OCI-LY1 (cell line): ENCODE measurements around the gene PRKG1.
"Not testable (repeated sequence)": the region's sequence is repeated elsewhere in the genome, so short reads cannot be mapped to it uniquely, and the experiment has no call there.

ENCODE experiments used
- H2AFZ ChIP-seq: fragments of 200-600 bp; sonication (generic), shearing (Covaris generic); 2 replicates; pipeline ENCODE4 v1.6.0; 2014; ENCODE audit warnings: antibody characterized with exemption, mild to moderate bottlenecking, low read length
- H3F3A ChIP-seq: fragments of 200-600 bp; sonication (generic), shearing (Covaris generic); 2 replicates; pipeline ENCODE4 v1.6.0; 2014; ENCODE audit warnings: mild to moderate bottlenecking, antibody characterized with exemption, low read length, moderate library complexity; ENCODE audit not compliant: insufficient read depth
- H3K27ac ChIP-seq: fragments of 200-600 bp; sonication (generic); 2 replicates; pipeline ENCODE4 v1.5.1; 2014; ENCODE audit warnings: low read length, mixed run types, mild to moderate bottlenecking, low read depth; ENCODE audit not compliant: poor library complexity, severe bottlenecking
- H3K27me3 ChIP-seq: fragments of 200-600 bp; sonication (generic); 2 replicates; pipeline ENCODE4 v1.6.0; 2014; ENCODE audit warnings: antibody characterized with exemption, mild to moderate bottlenecking, low read length, moderate library complexity; ENCODE audit not compliant: insufficient read depth
- H3K36me3 ChIP-seq: fragments of 200-600 bp; sonication (generic); 2 replicates; pipeline ENCODE4 v1.6.1; 2014; ENCODE audit warnings: mild to moderate bottlenecking, antibody characterized with exemption, low read length, moderate library complexity, mixed read lengths; ENCODE audit not compliant: insufficient read depth
- H3K4me1 ChIP-seq: fragments of 200-600 bp; sonication (generic); 2 replicates; pipeline ENCODE4 v1.5.1; 2014; ENCODE audit warnings: mild to moderate bottlenecking, low read length, moderate library complexity; ENCODE audit not compliant: insufficient read depth, severe bottlenecking
- H3K4me2 ChIP-seq: fragments of 200-600 bp; sonication (generic), shearing (Covaris generic); 2 replicates; pipeline ENCODE4 v1.6.1; 2014; ENCODE audit warnings: low read length
- H3K4me3 ChIP-seq: fragments of 200-600 bp; sonication (generic); 2 replicates; pipeline ENCODE4 v1.5.1; 2014; ENCODE audit warnings: low read length, low read depth, mild to moderate bottlenecking, mixed read lengths; ENCODE audit not compliant: poor library complexity, severe bottlenecking
- H3K79me2 ChIP-seq: fragments of 200-600 bp; shearing (Covaris generic); 2 replicates; pipeline ENCODE4 v1.6.1; 2016; ENCODE audit warnings: mixed run types, low read length, mixed read lengths; ENCODE audit not compliant: insufficient read depth
- H3K9ac ChIP-seq: fragments of 200-600 bp; sonication (generic), shearing (Covaris generic); 2 replicates; pipeline ENCODE4 v1.6.1; 2014; ENCODE audit warnings: mild to moderate bottlenecking, low read length, mixed read lengths
- H3K9me2 ChIP-seq: fragments of 200-600 bp; sonication (generic), shearing (Covaris generic); 2 replicates; pipeline ENCODE4 v1.6.1; 2014; ENCODE audit warnings: low read depth, mild to moderate bottlenecking, low read length, mixed read lengths
- H3K9me3 ChIP-seq: fragments of 200-600 bp; shearing (Covaris generic); 2 replicates; pipeline ENCODE4 v1.6.1; 2014; ENCODE audit warnings: low read length, mixed read lengths
- H4K20me1 ChIP-seq: fragments of 200-600 bp; sonication (generic), shearing (Covaris generic); 2 replicates; pipeline ENCODE4 v1.6.0; 2016; ENCODE audit warnings: mild to moderate bottlenecking, low read length; ENCODE audit not compliant: insufficient read depth
- EZH2 ChIP-seq: fragments of 200-600 bp; sonication (generic), shearing (Covaris generic); IDR thresholded peaks from 2 replicates; pipeline ENCODE4 v1.8.0; 2017; ENCODE audit warnings: borderline replicate concordance, mixed run types, mild to moderate bottlenecking, antibody characterized with exemption, low read length, moderate library complexity, mixed read lengths
- TF ChIP-seq, protein P1 (sequence below): fragments of 200-600 bp; sonication (generic), shearing (Covaris generic); IDR thresholded peaks from 2 replicates; pipeline ENCODE4 v1.5.1; 2017; ENCODE audit warnings: mild to moderate bottlenecking, antibody characterized with exemption, low read length, moderate library complexity, mixed read lengths

PRKG1 gene

DNA sequence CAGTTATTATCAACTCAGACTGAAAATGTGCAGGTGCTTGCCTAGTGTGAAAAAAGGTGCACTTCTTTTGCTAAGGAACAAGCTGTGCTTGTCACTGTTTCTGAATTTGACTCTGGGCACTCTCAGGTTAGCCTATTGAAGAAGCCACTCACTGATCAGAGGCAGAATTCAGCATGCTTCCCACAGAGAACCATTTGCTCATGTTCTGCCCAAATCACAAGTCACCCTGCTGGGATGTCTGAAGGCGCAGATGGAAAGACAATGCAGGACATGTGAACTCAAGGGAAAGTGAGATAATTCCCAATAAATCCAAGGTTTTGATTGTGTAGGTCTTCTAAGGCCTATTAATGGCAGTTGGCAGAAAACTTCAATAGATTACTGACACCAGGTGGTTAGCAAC lies 672.9 kb downstream of the PRKG1 start:
- H3K27ac ChIP-seq, result no peak overlapping the region
- no peaks in the 10 kb centered on the region for H3K9me2 ChIP-seq
- no peaks in the 10 kb centered on the region for H3K4me1 ChIP-seq
- no peaks in the 10 kb centered on the region for H3K9me3 ChIP-seq
- H3K4me3 ChIP-seq, result no peak overlapping the region
- H3K27me3 ChIP-seq, result no peaks in the 10 kb centered on the region
- H2AFZ ChIP-seq, result no peak overlapping the region
- H3K9ac ChIP-seq, result no peak overlapping the region
- no peaks in the 10 kb centered on the region for H3K36me3 ChIP-seq
- no peaks in the 10 kb centered on the region for H3K79me2 ChIP-seq
- TF ChIP-seq EZH2, result no peak
- TF ChIP-seq, protein P1, sequence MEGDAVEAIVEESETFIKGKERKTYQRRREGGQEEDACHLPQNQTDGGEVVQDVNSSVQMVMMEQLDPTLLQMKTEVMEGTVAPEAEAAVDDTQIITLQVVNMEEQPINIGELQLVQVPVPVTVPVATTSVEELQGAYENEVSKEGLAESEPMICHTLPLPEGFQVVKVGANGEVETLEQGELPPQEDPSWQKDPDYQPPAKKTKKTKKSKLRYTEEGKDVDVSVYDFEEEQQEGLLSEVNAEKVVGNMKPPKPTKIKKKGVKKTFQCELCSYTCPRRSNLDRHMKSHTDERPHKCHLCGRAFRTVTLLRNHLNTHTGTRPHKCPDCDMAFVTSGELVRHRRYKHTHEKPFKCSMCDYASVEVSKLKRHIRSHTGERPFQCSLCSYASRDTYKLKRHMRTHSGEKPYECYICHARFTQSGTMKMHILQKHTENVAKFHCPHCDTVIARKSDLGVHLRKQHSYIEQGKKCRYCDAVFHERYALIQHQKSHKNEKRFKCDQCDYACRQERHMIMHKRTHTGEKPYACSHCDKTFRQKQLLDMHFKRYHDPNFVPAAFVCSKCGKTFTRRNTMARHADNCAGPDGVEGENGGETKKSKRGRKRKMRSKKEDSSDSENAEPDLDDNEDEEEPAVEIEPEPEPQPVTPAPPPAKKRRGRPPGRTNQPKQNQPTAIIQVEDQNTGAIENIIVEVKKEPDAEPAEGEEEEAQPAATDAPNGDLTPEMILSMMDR, result no peak
- no peak overlapping the region for H3K4me2 ChIP-seq
- no peaks in the 10 kb centered on the region for H4K20me1 ChIP-seq
- no peaks in the 10 kb centered on the region for H3F3A ChIP-seq

DNA sequence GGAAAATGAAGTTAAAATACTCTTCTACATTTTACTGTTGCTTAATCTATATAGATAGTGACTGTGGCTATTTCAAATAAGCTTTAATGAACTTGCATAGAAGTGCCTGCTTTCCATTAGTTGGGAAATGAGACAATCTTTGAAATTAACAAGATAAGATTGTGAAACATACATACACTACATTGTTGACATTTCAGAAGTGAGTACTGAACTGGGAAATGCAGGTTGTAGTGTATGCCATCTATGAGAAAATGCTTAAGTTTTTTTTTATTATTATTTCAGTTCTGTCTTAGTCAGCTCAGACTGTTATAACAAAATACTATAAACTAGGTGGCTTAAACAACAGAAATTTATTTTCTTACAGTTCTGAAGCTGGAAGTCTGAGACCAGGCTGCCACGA lies 674.7 kb downstream of the PRKG1 start:
- Histone ChIP-seq H3K36me3 (no peaks in the 10 kb centered on the region), H3K9me2 (no peaks in the 10 kb centered on the region), H3K4me3 (no peak overlapping the region), H3K27me3 (no peaks in the 10 kb centered on the region), H3K4me1 (no peaks in the 10 kb centered on the region), H3K27ac (no peak overlapping the region), H2AFZ (no peak overlapping the region), H4K20me1 (no peaks in the 10 kb centered on the region), H3K9me3 (no peaks in the 10 kb centered on the region), H3K4me2 (no peak overlapping the region), H3K79me2 (no peaks in the 10 kb centered on the region), H3K9ac (no peak overlapping the region), H3F3A (no peaks in the 10 kb centered on the region)
- no peak for TF ChIP-seq EZH2
- TF ChIP-seq, protein P1, result no peak

DNA sequence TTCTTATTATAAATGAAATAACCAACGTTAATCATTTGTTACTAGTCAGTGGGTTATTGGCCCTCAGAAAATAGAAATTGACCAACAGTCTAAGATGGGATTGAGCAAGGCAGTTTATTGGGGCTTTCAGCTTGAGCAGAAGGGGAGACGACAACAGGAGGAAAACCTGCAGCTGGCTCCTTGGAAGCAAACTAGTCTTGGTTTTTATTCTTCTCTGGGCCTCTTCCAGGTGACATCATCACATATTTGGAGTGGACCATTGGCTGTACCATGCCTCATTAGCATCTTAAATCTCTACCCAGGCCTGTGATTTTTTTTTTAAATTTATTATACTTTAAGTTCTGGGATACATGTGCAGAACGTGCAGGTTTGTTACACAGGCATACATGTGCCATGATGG lies 684.1 kb downstream of the PRKG1 start:
- H3K9me3 ChIP-seq, result no peaks in the 10 kb centered on the region

DNA sequence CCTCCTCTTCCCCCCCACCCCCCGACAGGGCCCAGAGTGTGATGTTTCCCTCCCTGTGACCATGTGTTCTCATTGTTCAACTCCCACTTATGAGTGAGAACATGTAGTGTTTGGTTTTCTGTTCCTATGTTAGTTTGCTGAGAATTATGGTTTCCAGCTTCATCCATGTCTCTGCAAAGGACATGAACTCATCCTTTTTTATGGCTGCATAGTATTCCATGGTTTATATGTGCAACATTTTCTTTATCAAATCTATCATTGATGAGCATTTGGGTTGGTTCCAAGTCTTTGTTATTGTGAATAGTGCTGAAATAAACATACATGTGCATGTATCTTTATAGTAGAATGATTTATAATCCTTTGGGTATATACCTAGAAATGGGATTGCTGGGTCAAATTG lies 684.6 kb downstream of the PRKG1 start:
- H2AFZ ChIP-seq, H3K79me2 ChIP-seq, H3K9ac ChIP-seq, H3F3A ChIP-seq, H3K9me2 ChIP-seq, H3K9me3 ChIP-seq, H3K27me3 ChIP-seq, H3K4me2 ChIP-seq, H3K36me3 ChIP-seq, H3K4me1 ChIP-seq, H4K20me1 ChIP-seq, H3K27ac ChIP-seq, H3K4me3 ChIP-seq: not testable (repeated sequence)

More for the DNA sequence above, 684.1 kb downstream of the PRKG1 start:
- Histone ChIP-seq H3K27ac (no peak overlapping the region), H3F3A (no peaks in the 10 kb centered on the region), H3K36me3 (no peaks in the 10 kb centered on the region), H3K9me2 (no peaks in the 10 kb centered on the region), H4K20me1 (no peaks in the 10 kb centered on the region), H3K9ac (no peak overlapping the region), H2AFZ (no peak overlapping the region), H3K4me2 (no peak overlapping the region), H3K4me3 (no peak overlapping the region), H3K27me3 (no peaks in the 10 kb centered on the region), H3K4me1 (no peaks in the 10 kb centered on the region), H3K79me2 (no peaks in the 10 kb centered on the region)
- TF ChIP-seq, protein P1, result no peak
- no peak for TF ChIP-seq EZH2
